ENCODE data around the gene YDJC.

GRCh38 chr22:21623648-21623970 is 6.2 kb downstream of the YDJC start:
- TF ChIP-seq POLR2A (IDR thresholded peaks at IDR 0.05), result no peak
- TF ChIP-seq, protein P1, sequence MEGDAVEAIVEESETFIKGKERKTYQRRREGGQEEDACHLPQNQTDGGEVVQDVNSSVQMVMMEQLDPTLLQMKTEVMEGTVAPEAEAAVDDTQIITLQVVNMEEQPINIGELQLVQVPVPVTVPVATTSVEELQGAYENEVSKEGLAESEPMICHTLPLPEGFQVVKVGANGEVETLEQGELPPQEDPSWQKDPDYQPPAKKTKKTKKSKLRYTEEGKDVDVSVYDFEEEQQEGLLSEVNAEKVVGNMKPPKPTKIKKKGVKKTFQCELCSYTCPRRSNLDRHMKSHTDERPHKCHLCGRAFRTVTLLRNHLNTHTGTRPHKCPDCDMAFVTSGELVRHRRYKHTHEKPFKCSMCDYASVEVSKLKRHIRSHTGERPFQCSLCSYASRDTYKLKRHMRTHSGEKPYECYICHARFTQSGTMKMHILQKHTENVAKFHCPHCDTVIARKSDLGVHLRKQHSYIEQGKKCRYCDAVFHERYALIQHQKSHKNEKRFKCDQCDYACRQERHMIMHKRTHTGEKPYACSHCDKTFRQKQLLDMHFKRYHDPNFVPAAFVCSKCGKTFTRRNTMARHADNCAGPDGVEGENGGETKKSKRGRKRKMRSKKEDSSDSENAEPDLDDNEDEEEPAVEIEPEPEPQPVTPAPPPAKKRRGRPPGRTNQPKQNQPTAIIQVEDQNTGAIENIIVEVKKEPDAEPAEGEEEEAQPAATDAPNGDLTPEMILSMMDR (IDR thresholded peaks at IDR 0.05), result no peak

All from lower leg skin (tissue), 3 donors.